ENCODE measurements around the gene FAM181A. TPM values are rescaled to one million over a fixed set of nuclear protein-coding genes. Genes with fewer than 3 reads are reported as not detected.

The FAM181A gene
- total RNA-seq, 1 donor from 2014 or later: not detected

GRCh38 chr14:93895023-93895604 lies 32.0 kb upstream of the FAM181A start:
- Mint-ChIP-seq H3K36me3 (ENCODE audit: low read depth, unreplicated experiment) (no peaks in the 10 kb centered on the region), H3K4me3 (ENCODE audit: unreplicated experiment) (no peak overlapping the region), H3K27me3 (ENCODE audit: unreplicated experiment) (no peaks in the 10 kb centered on the region), H3K4me1 (ENCODE audit: unreplicated experiment) (no peaks in the 10 kb centered on the region), H3K9me3 (ENCODE audit: unreplicated experiment) (no peaks in the 10 kb centered on the region), H3K27ac (ENCODE audit: unreplicated experiment) (no peak overlapping the region)
- DNase-seq (ENCODE audit: low spot score): no peak
- TF ChIP-seq CTCF (IDR thresholded peaks at IDR 0.05; ENCODE audit: unreplicated experiment): no peak

GRCh38 chr14:93897476-93897845 lies 29.7 kb upstream of the FAM181A start:
- Mint-ChIP-seq H3K4me1 (ENCODE audit: unreplicated experiment) (no peaks in the 10 kb centered on the region), H3K9me3 (ENCODE audit: unreplicated experiment) (no peaks in the 10 kb centered on the region), H3K27ac (ENCODE audit: unreplicated experiment) (no peak overlapping the region), H3K36me3 (ENCODE audit: low read depth, unreplicated experiment) (no peaks in the 10 kb centered on the region), H3K27me3 (ENCODE audit: unreplicated experiment) (no peaks in the 10 kb centered on the region), H3K4me3 (ENCODE audit: unreplicated experiment) (no peak overlapping the region)
- no peak for TF ChIP-seq CTCF (IDR thresholded peaks at IDR 0.05; ENCODE audit: unreplicated experiment)
- no peak for DNase-seq (ENCODE audit: low spot score)

- Mint-ChIP-seq H3K4me3 (ENCODE audit: unreplicated experiment) (no peak overlapping the region), H3K27me3 (ENCODE audit: unreplicated experiment) (no peaks in the 10 kb centered on the region), H3K4me1 (ENCODE audit: unreplicated experiment) (no peaks in the 10 kb centered on the region), H3K36me3 (ENCODE audit: low read depth, unreplicated experiment) (no peaks in the 10 kb centered on the region), H3K9me3 (ENCODE audit: unreplicated experiment) (no peaks in the 10 kb centered on the region), H3K27ac (ENCODE audit: unreplicated experiment) (no peak overlapping the region)
- DNase-seq (ENCODE audit: low spot score): no peak
- TF ChIP-seq CTCF (IDR thresholded peaks at IDR 0.05; ENCODE audit: unreplicated experiment): no peak
These were observed 29.0 kb upstream of the FAM181A start for GRCh38 chr14:93898081-93898611.

- Mint-ChIP-seq H3K27ac (ENCODE audit: unreplicated experiment) (no peak overlapping the region), H3K4me1 (ENCODE audit: unreplicated experiment) (no peaks in the 10 kb centered on the region), H3K27me3 (ENCODE audit: unreplicated experiment) (no peaks in the 10 kb centered on the region), H3K36me3 (ENCODE audit: low read depth, unreplicated experiment) (no peaks in the 10 kb centered on the region), H3K4me3 (ENCODE audit: unreplicated experiment) (no peak overlapping the region), H3K9me3 (ENCODE audit: unreplicated experiment) (no peaks in the 10 kb centered on the region)
- no peak for TF ChIP-seq CTCF (IDR thresholded peaks at IDR 0.05; ENCODE audit: unreplicated experiment)
- no peak for DNase-seq (ENCODE audit: low spot score)
These were observed 28.4 kb upstream of the FAM181A start for GRCh38 chr14:93898731-93899130.

GRCh38 chr14:93901813-93902212 lies 25.3 kb upstream of the FAM181A start:
- H3K4me1 Mint-ChIP-seq (ENCODE audit: unreplicated experiment): peaks cover 6% of the 10 kb centered on the region
- no peak overlapping the region for H3K4me3 Mint-ChIP-seq (ENCODE audit: unreplicated experiment)
- no peak overlapping the region for H3K27ac Mint-ChIP-seq (ENCODE audit: unreplicated experiment)
- no peak for DNase-seq (ENCODE audit: low spot score)
- H3K9me3 Mint-ChIP-seq (ENCODE audit: unreplicated experiment): no peaks in the 10 kb centered on the region
- peaks cover 1% of the 10 kb centered on the region for H3K27me3 Mint-ChIP-seq (ENCODE audit: unreplicated experiment)
- no peaks in the 10 kb centered on the region for H3K36me3 Mint-ChIP-seq (ENCODE audit: low read depth, unreplicated experiment)
- TF ChIP-seq CTCF (IDR thresholded peaks at IDR 0.05; ENCODE audit: unreplicated experiment): no peak

Data from endothelial cell (in vitro differentiated cells).